ENCODE measurements around the gene UTP11. TPM values are rescaled to one million over a fixed set of nuclear protein-coding genes. Genes with fewer than 3 reads are reported as not detected.

UTP11 gene
- total RNA-seq, 1 experiment from 2014 or later = 48.1 TPM

- Histone ChIP-seq H3K36me3 (ENCODE audit: low read depth, low read length) (no peaks in the 10 kb centered on the region; the same call in 1 of the 2 replicates), H3K27me3 (ENCODE audit: low read length) (no peaks in the 10 kb centered on the region), H3K4me3 (ENCODE audit: low read length) (no peak overlapping the region), H4K20me1 (ENCODE audit: low read length) (no peaks in the 10 kb centered on the region), H3K4me2 (ENCODE audit: low read length) (peak overlapping the region; percentile 64; the same call in 1 of the 2 replicates), H3K27ac (ENCODE audit: low read length) (peak overlapping the region; percentile 52), H3F3A (ENCODE audit: low read length, unreplicated experiment) (no peaks in the 10 kb centered on the region), H2AFZ (ENCODE audit: low read length) (peak overlapping the region; percentile 13; the same call in 1 of the 2 replicates), H3K4me1 (ENCODE audit: insufficient read depth, low read length) (peaks cover 27% of the 10 kb centered on the region), H3K9me2 (replicated peaks; ENCODE audit: low read length) (no peaks in the 10 kb centered on the region), H3K9ac (ENCODE audit: low read length) (0 out of 2 replicates have a peak overlapping the region, but pooled peaks have one; percentile 14), H3K79me2 (ENCODE audit: low read length) (0 out of 2 replicates have a peak, but pooled peaks cover 8% of the 10 kb centered on the region), H3K9me3 (ENCODE audit: low read length) (no peaks in the 10 kb centered on the region)
- ChIA-PET POLR2A (ENCODE audit: unreplicated experiment) (no interaction called here), CTCF (no interaction called here)
- intact Hi-C loops (cut with micrococcal nuclease) = no loop called here
- DNase-seq = no peak
- TF ChIP-seq EZH2 (IDR thresholded peaks at IDR 0.05; ENCODE audit: low read length, unreplicated experiment) (no peak), EZH2phosphoT487 (IDR thresholded peaks at IDR 0.05; ENCODE audit: borderline replicate concordance, low read length) (no peak), CTCF (conservative IDR thresholded peaks at IDR 0.05; ENCODE audit: low read depth, low read length) (no peak)
- no peak for ATAC-seq
- no TSS peak for BruUV-seq (replicated peaks)
Observed at GRCh38 chr1:37998913-37999429, 13.6 kb upstream of the UTP11 start.

GRCh38 chr1:37999430-38000232 is 12.9 kb upstream of the UTP11 start:
- Histone ChIP-seq H3K4me1 (ENCODE audit: insufficient read depth, low read length) (peaks cover 34% of the 10 kb centered on the region), H3K9me2 (replicated peaks; ENCODE audit: low read length) (no peaks in the 10 kb centered on the region), H3F3A (ENCODE audit: low read length, unreplicated experiment) (no peaks in the 10 kb centered on the region), H3K9ac (ENCODE audit: low read length) (peak overlapping the region; percentile 14; the same call in 1 of the 2 replicates), H2AFZ (ENCODE audit: low read length) (peak overlapping the region; percentile 31; the same call in 1 of the 2 replicates), H3K36me3 (ENCODE audit: low read depth, low read length) (no peaks in the 10 kb centered on the region; the same call in 1 of the 2 replicates), H3K9me3 (ENCODE audit: low read length) (no peaks in the 10 kb centered on the region), H3K27me3 (ENCODE audit: low read length) (no peaks in the 10 kb centered on the region), H3K4me3 (ENCODE audit: low read length) (no peak overlapping the region), H4K20me1 (ENCODE audit: low read length) (no peaks in the 10 kb centered on the region), H3K79me2 (ENCODE audit: low read length) (peaks cover 13% of the 10 kb centered on the region; the same call in 1 of the 2 replicates), H3K4me2 (ENCODE audit: low read length) (peak overlapping the region; percentile 64), H3K27ac (ENCODE audit: low read length) (peak overlapping the region; percentile 52)
- ChIA-PET CTCF (no interaction called here), POLR2A (ENCODE audit: unreplicated experiment) (no interaction called here)
- peak; percentile 42 for ATAC-seq
- intact Hi-C loops (cut with micrococcal nuclease) = no loop called here
- BruUV-seq (replicated peaks) = no TSS peak
- DNase-seq = peak; percentile 34
- TF ChIP-seq EZH2 (IDR thresholded peaks at IDR 0.05; ENCODE audit: low read length, unreplicated experiment) (no peak), CTCF (conservative IDR thresholded peaks at IDR 0.05; ENCODE audit: low read depth, low read length) (no peak), EZH2phosphoT487 (IDR thresholded peaks at IDR 0.05; ENCODE audit: borderline replicate concordance, low read length) (no peak)

GRCh38 chr1:38000233-38000528 is 12.4 kb upstream of the UTP11 start:
- H2AFZ ChIP-seq (ENCODE audit: low read length) = peak overlapping the region; percentile 31; the same call in 1 of the 2 replicates
- no peaks in the 10 kb centered on the region for H3F3A ChIP-seq (ENCODE audit: low read length, unreplicated experiment)
- H3K27ac ChIP-seq (ENCODE audit: low read length) = peak overlapping the region; percentile 52
- peaks cover 36% of the 10 kb centered on the region for H3K4me1 ChIP-seq (ENCODE audit: insufficient read depth, low read length)
- H3K9me2 ChIP-seq (replicated peaks; ENCODE audit: low read length) = no peaks in the 10 kb centered on the region
- no TSS peak for BruUV-seq (replicated peaks)
- no peaks in the 10 kb centered on the region; the same call in 1 of the 2 replicates for H3K36me3 ChIP-seq (ENCODE audit: low read depth, low read length)
- peak overlapping the region; percentile 14; the same call in 1 of the 2 replicates for H3K9ac ChIP-seq (ENCODE audit: low read length)
- ATAC-seq (no peak), DNase-seq (no peak)
- peaks cover 15% of the 10 kb centered on the region; the same call in 1 of the 2 replicates for H3K79me2 ChIP-seq (ENCODE audit: low read length)
- peak overlapping the region; percentile 64 for H3K4me2 ChIP-seq (ENCODE audit: low read length)
- intact Hi-C loops (cut with micrococcal nuclease) = no loop called here
- H3K4me3 ChIP-seq (ENCODE audit: low read length) = no peak overlapping the region
- H3K27me3 ChIP-seq (ENCODE audit: low read length) = no peaks in the 10 kb centered on the region
- POLR2A ChIA-PET (ENCODE audit: unreplicated experiment) = no interaction called here
- no peaks in the 10 kb centered on the region for H4K20me1 ChIP-seq (ENCODE audit: low read length)
- H3K9me3 ChIP-seq (ENCODE audit: low read length) = no peaks in the 10 kb centered on the region
- CTCF ChIA-PET = no interaction called here
- TF ChIP-seq EZH2 (IDR thresholded peaks at IDR 0.05; ENCODE audit: low read length, unreplicated experiment) (no peak), CTCF (conservative IDR thresholded peaks at IDR 0.05; ENCODE audit: low read depth, low read length) (no peak)
